Renal pelvis (tissue), 12 donors: ENCODE data around the gene LMLN. TPM values are rescaled to one million over a fixed set of nuclear protein-coding genes. Genes with fewer than 3 reads are reported as not detected.
"Not testable (repeated sequence)": the region's sequence is repeated elsewhere in the genome, so short reads cannot be mapped to it uniquely, and the experiment has no call there.

Source experiments
- DNase-seq: peaks from one replicate; pipeline ENCODE4 v3.0.0-alpha.2; 2013
- long read RNA-seq, 16 experiments: transcript quantifications; one replicate each; lab custom pipeline, GENCODE V29; 2026
- polyA plus RNA-seq, 3 donors: library from polyadenylated mRNA; unstranded; fragments of 120-200 nt; gene quantifications; one replicate each; pipeline ENCODE4 v1.2.1, GENCODE V29; 2013; ENCODE audit not compliant: insufficient read length in 3 of 3

Gene LMLN, protein sequence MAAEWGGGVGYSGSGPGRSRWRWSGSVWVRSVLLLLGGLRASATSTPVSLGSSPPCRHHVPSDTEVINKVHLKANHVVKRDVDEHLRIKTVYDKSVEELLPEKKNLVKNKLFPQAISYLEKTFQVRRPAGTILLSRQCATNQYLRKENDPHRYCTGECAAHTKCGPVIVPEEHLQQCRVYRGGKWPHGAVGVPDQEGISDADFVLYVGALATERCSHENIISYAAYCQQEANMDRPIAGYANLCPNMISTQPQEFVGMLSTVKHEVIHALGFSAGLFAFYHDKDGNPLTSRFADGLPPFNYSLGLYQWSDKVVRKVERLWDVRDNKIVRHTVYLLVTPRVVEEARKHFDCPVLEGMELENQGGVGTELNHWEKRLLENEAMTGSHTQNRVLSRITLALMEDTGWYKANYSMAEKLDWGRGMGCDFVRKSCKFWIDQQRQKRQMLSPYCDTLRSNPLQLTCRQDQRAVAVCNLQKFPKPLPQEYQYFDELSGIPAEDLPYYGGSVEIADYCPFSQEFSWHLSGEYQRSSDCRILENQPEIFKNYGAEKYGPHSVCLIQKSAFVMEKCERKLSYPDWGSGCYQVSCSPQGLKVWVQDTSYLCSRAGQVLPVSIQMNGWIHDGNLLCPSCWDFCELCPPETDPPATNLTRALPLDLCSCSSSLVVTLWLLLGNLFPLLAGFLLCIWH
- 10 to 100 TPM in 2 of 3 donors, 1 to 10 TPM in 1; 7.3 to 14.0 (median 12.8) TPM for polyA plus RNA-seq
- long read RNA-seq, donor 1, partial matches to known transcripts = 0 of 2 reads
- long read RNA-seq, donor 1, other reads (novel, unspliced or antisense) = 0 of 2 reads
- long read RNA-seq, donor 2, full-length matches to known transcripts = 4 of 4 reads
- long read RNA-seq, donor 2, partial matches to known transcripts = 0 of 4 reads
- long read RNA-seq, donor 2, other reads (novel, unspliced or antisense) = 0 of 4 reads
- long read RNA-seq, donor 3, full-length matches to known transcripts = 1 of 1 reads
- long read RNA-seq, donor 3, partial matches to known transcripts = 0 of 1 reads
- long read RNA-seq, donor 3, other reads (novel, unspliced or antisense) = 0 of 1 reads
- long read RNA-seq, donor 4 = 0 reads
- long read RNA-seq, donor 5 = 0 reads
- long read RNA-seq, donor 6, partial matches to known transcripts = 0 of 3 reads
- long read RNA-seq, donor 6, other reads (novel, unspliced or antisense) = 0 of 3 reads
- long read RNA-seq, donor 7 = 0 reads
- long read RNA-seq, donor 8, partial matches to known transcripts = 0 of 1 reads
- long read RNA-seq, donor 8, other reads (novel, unspliced or antisense) = 0 of 1 reads
- long read RNA-seq, donor 9, full-length matches to known transcripts = 1 of 1 reads
- long read RNA-seq, donor 9, partial matches to known transcripts = 0 of 1 reads
- long read RNA-seq, donor 9, other reads (novel, unspliced or antisense) = 0 of 1 reads
- long read RNA-seq, donor 10, partial matches to known transcripts = 0 of 1 reads
- long read RNA-seq, donor 10, other reads (novel, unspliced or antisense) = 0 of 1 reads
- long read RNA-seq, donor 11 = 0 reads
- long read RNA-seq, donor 12, full-length matches to known transcripts = 2 of 2 reads
- long read RNA-seq, donor 12, partial matches to known transcripts = 0 of 2 reads
- long read RNA-seq, donor 12, other reads (novel, unspliced or antisense) = 0 of 2 reads
- long read RNA-seq, donor 13, full-length matches to known transcripts = 1 of 1 reads
- long read RNA-seq, donor 13, partial matches to known transcripts = 0 of 1 reads
- long read RNA-seq, donor 13, other reads (novel, unspliced or antisense) = 0 of 1 reads
- long read RNA-seq, donor 14 = 0 reads
- long read RNA-seq, donor 15 = 0 reads
- long read RNA-seq, donor 16 = 0 reads

DNA sequence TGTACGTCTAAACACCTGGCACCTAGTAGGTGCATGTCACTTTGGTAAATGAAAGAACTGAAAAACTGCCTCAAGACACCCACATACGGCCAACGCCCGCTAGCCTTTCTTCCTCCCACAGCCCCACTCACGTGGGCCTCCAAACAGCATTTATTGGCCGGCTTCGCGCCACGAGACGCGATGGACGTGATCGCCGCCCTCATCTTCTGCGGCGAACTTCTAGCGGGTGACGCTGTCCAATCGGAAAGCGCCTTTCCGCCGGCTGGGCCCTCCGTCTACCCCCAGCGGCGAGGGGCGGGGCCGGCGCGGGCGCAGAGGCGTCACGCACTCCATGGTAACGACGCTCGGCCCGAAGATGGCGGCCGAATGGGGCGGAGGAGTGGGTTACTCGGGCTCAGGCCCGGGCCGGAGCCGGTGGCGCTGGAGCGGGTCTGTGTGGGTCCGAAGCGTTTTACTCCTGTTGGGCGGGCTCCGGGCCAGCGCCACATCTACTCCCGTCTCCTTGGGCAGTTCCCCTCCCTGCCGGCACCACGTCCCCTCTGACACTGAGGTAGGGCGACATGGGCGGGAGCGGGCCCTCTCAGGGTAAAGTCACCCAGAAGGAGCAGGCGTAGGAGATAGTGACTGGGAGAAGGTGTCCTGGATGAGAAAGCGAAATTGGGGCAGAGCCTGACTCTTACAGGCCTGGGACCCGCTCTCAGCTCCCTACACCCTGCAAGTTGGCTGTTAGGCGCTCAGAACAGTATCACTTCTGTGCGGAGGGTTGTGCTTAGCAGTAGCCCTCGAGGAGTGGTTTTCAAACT lies at the start of gene LMLN:
Gene LMLN, plus strand, starts transcription at position 327 of the 803 bp plus-strand sequence. Its CDS starts 29 bp downstream, at position 356.
- DNase-seq = peak; percentile 94

DNA sequence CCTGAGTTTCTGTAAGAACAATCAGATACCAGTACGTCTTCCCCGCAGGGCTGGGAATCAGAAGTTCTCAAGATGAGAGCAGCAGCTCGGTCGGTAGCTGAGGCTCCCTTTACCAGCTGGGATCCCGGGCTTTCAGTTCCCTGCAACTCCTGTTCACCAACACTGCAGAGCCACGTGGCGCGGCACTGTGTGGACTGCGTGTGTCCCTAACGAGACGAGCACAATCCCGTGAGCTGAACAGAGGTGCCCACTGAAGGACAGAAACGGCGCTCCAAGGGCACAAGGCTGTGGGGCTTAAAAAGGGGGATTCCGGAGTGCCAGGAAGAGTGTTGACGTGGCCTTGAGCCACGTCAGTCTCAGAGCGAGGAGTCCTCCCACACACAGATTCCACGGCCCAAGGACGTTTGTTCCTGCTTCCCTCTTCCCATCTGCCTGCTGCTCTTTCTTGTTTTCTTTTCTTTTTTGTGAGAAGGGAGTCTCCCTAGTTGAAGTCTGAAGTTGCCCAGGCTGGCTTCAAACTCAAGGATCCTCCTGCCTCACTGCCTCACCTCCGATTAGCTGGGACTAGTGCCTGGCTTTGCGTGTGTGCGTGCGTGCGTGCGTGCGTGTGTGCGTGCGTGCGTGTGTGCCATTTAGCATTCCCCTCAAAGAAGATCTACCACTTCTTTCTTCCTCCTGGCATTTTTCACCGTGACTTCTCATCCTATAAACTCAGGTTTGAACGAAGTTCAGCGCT lies 47.1 kb upstream of the LMLN start:
- DNase-seq = no peak

DNA sequence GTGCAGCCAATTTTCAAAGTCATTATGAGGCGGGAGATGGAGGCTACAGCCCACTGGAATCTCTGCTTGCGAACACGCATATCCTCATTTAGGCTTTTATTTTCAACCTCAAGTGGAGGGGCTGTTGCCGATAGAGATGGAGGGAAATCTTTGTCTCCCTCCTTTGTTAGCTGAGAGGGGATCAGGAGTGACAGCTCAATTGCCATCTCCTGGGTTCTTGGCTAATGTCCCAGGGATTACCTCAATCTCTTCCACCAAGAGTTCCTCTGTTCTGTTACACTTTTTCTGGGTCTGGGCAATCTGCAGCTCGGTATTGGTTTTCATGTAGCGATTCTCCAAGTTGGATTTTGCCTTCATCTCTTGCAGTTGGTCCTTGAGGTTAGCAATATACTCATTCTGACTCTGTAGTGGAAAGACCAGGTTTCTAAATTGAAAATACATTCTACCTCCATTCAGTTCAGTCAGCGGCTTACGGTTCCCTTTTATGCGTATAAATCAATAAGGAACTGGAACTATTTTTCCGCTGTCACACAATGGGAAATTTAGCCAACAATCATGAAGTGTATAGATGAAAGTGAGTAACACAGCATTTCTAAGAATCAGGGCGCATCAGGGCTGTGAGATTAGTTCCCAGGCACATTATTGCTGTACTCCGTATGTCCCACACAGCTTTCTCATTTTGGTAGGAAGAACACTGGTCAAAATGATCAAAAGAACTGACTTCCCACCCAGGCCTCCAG lies 46.2 kb upstream of the LMLN start:
- DNase-seq = no peak

DNA sequence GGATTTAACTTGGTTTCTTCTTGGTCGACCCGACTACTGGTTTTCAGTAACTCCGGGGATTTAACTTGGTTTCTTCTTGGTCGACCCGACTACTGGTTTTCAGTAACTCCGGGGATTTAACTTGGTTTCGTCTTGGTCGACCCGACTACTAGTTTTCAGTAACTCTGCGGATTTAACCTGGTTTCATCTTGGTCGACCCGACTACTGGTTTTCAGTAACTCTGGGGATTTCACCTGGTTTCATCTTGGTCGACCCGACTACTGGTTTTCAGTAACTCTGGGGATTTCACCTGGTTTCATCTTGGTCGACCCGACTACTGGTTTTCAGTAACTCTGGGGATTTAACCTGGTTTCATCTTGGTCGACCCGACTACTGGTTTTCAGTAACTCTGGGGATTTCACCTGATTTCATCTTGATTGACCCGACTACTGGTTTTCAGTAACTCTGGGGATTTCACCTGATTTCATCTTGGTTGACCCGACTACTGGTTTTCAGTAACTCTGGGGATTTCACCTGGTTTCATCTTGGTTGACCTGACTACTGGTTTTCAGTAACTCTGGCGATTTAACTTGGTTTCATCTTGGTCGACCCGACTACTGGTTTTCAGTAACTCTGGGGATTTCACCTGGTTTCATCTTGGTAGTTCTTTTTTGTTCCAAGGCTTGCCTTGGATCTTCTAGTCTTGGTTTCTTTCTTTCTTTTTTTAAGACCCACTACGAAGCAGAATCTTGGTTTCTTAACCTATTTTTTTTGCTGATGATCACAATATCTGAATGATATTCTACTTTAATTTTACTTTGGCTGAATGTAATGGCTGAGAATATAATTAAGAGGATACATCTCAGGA lies 38.4 kb upstream of the LMLN start:
- DNase-seq = not testable (repeated sequence)

DNA sequence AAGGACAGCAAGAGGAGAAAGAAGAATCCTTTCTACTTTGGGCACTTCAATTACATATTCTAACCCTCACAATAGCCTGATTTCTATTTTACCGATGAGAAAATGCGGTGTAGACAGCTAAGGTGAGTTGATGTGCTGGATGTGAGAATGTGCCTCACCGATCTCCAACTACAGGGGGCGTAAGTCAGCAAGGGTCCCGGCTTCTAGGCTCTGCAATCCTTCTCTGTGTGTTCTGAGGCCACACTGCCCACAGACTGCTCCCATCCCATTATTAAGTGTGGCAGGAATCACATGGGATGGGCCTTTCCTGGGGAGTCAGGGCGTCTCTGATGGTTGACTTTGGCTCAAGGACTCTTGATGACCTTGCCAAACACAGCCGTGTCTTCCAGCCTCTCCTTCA lies 33.6 kb upstream of the LMLN start:
- no peak for DNase-seq

DNA sequence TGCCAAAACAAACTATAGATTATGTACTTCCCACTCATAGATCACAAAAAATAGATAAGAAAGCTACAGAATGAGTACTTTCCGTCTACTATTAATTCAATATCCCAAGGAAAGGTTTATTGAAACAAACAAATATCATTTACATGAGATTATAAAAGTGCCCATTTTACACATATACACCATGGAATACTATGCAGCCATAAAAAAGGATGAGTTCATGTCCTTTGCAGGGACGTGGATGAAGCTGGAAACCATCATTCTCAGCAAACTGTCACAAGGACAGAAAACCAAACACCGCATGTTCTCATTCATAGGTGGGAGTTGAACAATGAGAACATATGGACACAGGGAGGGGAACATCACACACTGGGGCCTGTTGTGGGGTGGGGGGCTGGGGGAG lies 32.4 kb upstream of the LMLN start:
- not testable (repeated sequence) for DNase-seq

DNA sequence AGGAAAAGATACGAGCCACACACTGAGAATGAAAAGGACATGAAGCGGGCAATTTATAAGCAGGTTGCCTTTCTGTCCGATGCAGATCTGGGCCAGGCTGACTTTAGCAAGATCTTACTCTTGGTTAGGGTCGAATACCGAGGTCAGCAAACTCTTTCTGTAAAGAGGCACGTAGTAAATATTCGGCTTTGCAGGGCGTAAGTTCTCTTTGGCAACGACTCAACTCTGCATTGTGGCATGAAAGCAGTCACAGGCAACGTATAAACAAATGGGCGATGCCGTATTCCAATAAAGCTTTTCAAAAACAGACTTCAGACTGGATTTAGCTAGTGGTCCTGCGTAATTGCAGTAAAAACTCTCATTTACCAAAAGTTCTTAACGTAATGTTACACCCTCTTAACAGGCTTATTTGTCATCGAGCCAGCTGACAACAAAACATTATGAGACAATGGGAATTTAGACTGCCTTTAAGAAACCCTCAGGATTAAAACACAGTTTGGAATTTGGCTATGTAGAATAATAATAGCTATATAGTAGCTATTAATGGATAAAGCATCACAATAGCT lies 23.1 kb upstream of the LMLN start:
- DNase-seq = no peak

DNA sequence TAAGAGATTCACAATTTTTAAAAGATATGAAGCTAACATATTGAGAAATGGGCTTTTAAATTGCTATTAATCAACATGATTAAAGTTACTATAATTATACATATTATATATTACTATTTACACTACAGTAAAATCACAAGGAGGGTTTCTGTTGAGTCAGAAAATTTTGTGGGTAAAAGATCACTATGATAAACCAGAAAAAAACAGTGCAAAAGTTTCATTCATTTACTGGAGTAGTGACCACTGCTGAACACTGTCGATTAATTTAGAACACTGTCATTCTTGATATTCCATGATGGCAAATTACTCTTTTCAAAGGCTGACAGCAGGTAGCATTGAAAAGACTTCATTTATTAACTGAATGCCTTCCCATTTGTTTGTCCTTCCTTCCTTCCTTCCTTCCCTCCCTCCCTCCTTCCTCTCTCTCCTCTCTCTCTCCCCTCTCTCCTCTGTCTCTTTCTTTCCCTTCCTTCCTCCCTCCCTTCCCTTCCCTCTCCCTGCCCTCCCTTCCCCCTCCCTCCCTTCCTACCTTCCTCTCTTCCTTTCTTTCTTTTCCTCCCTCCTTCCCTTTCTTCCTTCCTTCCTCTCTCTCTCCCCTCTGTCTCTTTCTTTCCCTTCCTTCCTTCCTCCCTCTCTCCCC lies 19.2 kb upstream of the LMLN start:
- no peak for DNase-seq

DNA sequence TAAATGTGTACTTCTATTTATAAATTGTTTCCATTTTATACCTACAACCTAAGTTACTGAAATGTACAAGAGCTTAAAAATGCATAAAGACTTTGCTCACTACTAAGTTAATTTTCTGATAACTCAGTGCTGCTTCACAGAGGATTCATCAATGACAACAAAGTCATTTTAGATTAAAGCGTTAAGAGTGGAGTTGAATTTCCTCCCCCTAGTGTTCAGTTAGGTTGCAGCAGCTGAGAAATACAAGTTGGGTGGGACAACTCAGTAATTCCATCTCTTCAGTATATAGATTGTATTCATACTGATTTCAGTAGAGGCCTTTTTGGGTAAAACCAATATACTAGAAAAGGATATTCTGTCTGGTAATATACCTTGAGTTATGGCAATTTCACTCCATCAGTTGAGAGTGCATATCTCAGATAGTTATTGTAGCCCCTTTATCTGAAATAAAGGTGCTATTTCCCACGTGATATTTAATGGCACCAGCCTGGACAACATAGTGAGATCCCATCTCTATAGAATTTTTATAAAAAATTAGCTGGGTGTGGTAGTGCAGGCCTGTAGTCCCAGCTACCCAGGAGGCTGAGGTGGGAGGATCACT lies 17.0 kb upstream of the LMLN start:
- DNase-seq = no peak

DNA sequence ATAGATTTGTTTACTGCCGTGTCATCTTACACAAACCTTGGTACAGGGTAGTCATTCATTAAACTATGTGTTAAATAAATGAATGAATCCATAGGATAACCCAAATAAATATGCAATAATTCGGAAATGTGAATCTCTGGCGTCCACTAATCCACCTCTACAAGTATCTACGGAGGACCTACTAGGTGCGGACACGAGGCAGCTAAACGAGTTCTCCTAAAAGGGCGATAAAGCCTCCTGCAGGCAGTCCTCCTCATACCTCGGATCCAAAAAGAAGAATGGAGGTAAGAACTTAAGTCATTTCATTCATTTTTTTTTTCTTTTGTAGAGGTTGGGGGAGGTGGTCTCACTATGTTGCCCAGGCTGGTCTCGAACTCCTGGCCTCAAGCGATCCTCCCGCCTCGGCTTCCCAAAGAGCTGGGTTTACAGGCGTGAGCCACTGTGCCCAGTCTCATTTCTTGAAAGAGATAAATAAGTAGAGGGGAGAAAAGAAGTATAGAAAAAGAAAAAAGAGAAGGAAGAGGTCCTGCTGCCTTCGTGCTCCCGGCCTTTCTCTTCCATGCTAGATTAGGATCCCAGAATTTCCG lies 10.7 kb upstream of the LMLN start:
- DNase-seq = no peak

DNA sequence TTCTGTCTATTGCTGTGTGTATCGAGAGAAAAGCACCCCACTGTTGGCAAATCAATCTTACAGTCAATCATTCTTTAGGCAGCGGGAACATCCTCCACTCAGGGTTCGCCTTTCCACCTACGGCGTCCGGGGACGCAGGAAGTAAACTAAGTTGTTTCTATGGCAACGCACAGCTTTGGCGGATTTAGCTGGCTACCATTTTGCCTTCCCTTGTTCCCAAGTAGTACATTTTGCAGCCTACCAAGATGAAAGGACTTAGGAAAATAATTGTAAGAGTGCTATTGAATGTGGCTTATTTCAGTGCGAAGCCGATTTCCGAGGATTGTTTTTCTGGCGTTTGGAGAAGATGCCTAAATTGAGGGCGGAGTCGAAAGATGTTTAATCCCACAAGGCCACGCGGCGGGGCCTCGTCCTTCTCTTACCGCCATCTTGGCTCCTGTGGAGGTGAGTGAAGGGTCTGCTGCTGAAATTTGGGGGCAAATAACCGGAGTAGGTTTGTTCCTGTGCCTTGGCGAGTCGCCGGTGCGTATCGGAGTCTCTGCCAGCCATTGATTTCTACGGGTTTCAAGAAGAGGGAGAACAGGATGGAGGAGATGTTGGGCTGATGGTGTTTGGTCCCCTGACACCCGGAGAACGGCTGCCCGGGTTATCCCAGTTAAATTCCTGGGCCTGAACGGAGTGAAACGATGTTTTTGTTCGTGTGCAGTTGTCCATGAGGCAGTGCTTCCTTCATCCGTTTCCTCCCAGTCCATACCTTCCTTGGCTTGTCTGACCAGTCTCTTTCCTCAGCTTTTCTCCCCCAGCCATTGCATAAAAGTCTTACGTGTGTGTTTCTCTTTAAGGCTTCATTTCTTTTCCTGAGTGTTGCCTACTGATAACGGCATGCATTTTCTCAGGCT lies 10.0 kb upstream of the LMLN start, which contains the start of gene RPL35A:
Gene RPL35A, plus strand, starts transcription at position 413 of the 899 bp plus-strand sequence. CDS start 778 bp downstream, outside the sequence.
- DNase-seq = peak; percentile 96

DNA sequence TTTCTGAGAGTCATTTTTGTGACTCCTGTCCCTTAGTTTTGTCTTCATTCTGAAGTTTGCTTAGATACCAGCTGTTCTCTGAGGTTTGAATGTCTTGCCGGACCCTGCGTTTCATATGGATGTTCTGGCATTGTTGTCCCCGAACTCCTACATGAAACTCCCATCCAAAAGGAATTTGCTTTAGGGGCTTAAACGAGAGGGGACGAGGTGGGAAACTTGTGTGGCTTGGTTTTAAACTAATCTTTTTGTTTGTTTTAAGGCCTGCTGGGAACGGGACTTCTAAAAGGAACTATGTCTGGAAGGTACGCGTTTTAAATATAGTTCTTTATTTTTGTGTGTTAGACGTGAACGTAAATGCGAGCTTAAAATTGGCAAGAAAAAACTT lies 9.3 kb upstream of the LMLN start:
- no peak for DNase-seq

DNA sequence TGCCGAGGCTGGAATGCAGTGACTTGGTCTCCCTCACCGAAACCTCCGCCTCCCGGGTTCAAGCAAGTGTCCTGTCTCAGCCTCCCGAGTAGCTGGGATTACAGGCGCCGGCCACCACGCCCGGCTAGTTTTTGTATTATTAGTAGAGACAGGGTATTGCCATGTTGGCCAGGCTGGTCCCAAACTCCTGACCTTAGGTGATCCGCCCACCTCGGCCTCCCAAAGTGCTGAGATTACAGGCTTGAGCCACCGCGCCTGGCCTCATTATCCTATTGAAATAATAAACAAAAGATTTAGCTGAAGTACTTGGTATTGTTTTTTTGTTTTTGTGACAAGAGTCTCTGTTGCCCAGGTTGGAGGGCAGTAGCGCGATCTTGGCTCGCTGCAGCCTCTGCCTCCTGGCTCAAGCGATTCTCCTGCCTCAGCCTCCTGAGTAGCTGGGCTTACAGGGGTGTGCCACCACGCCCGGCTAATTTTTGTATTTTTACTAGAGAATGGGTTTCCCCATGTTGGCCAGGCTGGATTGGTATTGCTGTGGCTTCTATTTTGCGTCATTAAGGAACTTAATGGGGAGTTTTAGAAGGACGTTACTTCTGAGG lies 8.5 kb upstream of the LMLN start:
- DNase-seq = no peak

DNA sequence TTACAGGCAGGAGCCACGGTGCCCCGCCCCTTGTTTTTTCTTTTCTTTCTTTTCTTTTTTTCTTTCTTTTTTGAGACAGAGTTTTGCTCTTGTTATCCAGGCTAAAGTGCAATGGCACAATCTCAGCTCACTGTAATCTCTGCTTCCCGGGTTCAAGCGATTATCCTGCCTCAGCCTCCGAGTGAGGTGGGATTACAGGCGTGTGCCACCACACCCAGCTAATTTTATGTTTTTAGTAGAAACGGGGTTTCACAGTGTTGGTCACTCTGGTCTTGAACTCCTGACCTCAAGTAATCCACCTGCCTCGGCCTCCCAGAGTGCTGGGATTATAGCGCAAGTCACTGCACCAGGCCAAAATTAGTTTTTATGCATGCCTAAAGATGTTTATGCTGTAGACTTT lies 7.6 kb upstream of the LMLN start:
- DNase-seq = no peak
